H1 (cell line): ENCODE measurements around the gene CSNK1G2. TPM values are rescaled to one million over a fixed set of nuclear protein-coding genes. Genes with fewer than 3 reads are reported as not detected.

ENCODE experiments used
- CTCF ChIA-PET: fragments of 300-600 bp; sonication (Branson Sonifier 250); formaldehyde crosslinking; loops from one replicate; lab custom pipeline; 2021; ENCODE audit not compliant: partially characterized antibody; lab: Charles Lee
- POLR2A ChIA-PET: fragments of 300-600 bp; sonication (Branson Sonifier 250); formaldehyde crosslinking; loops from one replicate; lab custom pipeline; 2021; ENCODE audit warnings: inconsistent platforms; ENCODE audit not compliant: partially characterized antibody; lab: Charles Lee
- DNase-seq, 2 experiments: peaks; one replicate each; pipeline versions ENCODE4 v3.0.0 to v3.0.0-alpha.2; 2010 to 2022; ENCODE audit warnings: low spot score in 2 of 2, low read depth in 1 of 2, mixed read lengths in 1 of 2
- FAIRE-seq: peaks from 2 replicates; lab custom pipeline; 2011; peaks lifted over from hg19 to GRCh38; lab: Jason Lieb, UNC
- H2AFZ ChIP-seq: 2 replicates; pipeline ENCODE4 v1.8.1; 2012; ENCODE audit warnings: low read length, inconsistent platforms
- H2AK5ac ChIP-seq: 2 replicates; pipeline ENCODE4 v1.6.1; 2013; ENCODE audit warnings: low read depth, low read length
- H2BK120ac ChIP-seq: replicated peaks from 2 replicates; pipeline ENCODE3; 2013; ENCODE audit warnings: low read depth, low read length, inconsistent platforms
- H2BK12ac ChIP-seq: 2 replicates; pipeline ENCODE4 v1.6.1; 2013; ENCODE audit warnings: low read depth, low read length
- H2BK15ac ChIP-seq: 2 replicates; pipeline ENCODE4 v1.6.1; 2013; ENCODE audit warnings: low read length
- H2BK20ac ChIP-seq: 2 replicates; pipeline ENCODE4 v1.6.1; 2013; ENCODE audit warnings: low read length
- H2BK5ac ChIP-seq: 2 replicates; pipeline ENCODE4 v1.6.1; 2013; ENCODE audit warnings: low read depth, low read length
- H3K14ac ChIP-seq: 2 replicates; pipeline ENCODE4 v1.6.1; 2013; ENCODE audit warnings: inconsistent platforms; ENCODE audit not compliant: insufficient read length
- H3K18ac ChIP-seq: 2 replicates; pipeline ENCODE4 v1.6.1; 2013; ENCODE audit warnings: low read length; ENCODE audit errors: extremely low read depth
- H3K23ac ChIP-seq: 2 replicates; pipeline ENCODE4 v1.6.1; 2013; ENCODE audit warnings: inconsistent platforms; ENCODE audit not compliant: insufficient read length
- H3K23me2 ChIP-seq: 2 replicates; pipeline ENCODE4 v1.6.1; 2013; ENCODE audit warnings: low read depth, low read length
- H3K27ac ChIP-seq: 2 replicates; pipeline ENCODE4 v1.6.1; 2011; ENCODE audit warnings: low read depth, low read length, inconsistent platforms
- H3K27me3 ChIP-seq, 4 experiments: replicated peaks in 1 of 4; 1 replicate in 1 of 4; 2 replicates in 3 of 4; pipeline versions ENCODE4 v1.6.1 to v1.8.1; 2011 to 2013; ENCODE audit warnings: low read length in 3 of 4, mild to moderate bottlenecking in 3 of 4, inconsistent platforms in 2 of 4, mixed read lengths in 2 of 4, moderate library complexity in 1 of 4; ENCODE audit not compliant: control insufficient read depth in 3 of 4, insufficient read depth in 3 of 4; ENCODE audit errors: extremely low read depth in 1 of 4
- H3K36me3 ChIP-seq, 4 experiments: 2 replicates each; pipeline versions ENCODE4 v1.6.1 to v1.8.1; 2011 to 2013; ENCODE audit warnings: mild to moderate bottlenecking in 4 of 4, low read length in 3 of 4, moderate library complexity in 2 of 4, control low read depth in 1 of 4, inconsistent platforms in 1 of 4; ENCODE audit not compliant: insufficient read depth in 4 of 4, control insufficient read depth in 2 of 4
- H3K4ac ChIP-seq: replicated peaks from 2 replicates; pipeline ENCODE3; 2013; ENCODE audit warnings: low read length, low read depth, mixed read lengths, inconsistent platforms; ENCODE audit not compliant: insufficient read length
- H3K4me1 ChIP-seq, 4 experiments: replicated peaks in 1 of 4; 1 replicate in 1 of 4; 2 replicates in 3 of 4; pipeline versions ENCODE4 v1.6.1 to v1.8.1; 2011 to 2013; ENCODE audit warnings: low read length in 3 of 4, inconsistent platforms in 2 of 4, mixed read lengths in 1 of 4; ENCODE audit not compliant: insufficient read depth in 4 of 4, control insufficient read depth in 3 of 4
- H3K4me2 ChIP-seq, 2 experiments: 2 replicates each; pipeline versions ENCODE4 v1.6.1 to v1.8.1; 2011 to 2013; ENCODE audit warnings: low read depth in 2 of 2, low read length in 2 of 2, control low read depth in 1 of 2, inconsistent platforms in 1 of 2, mild to moderate bottlenecking in 1 of 2; ENCODE audit not compliant: insufficient read depth in 1 of 2
- H3K4me3 ChIP-seq, 4 experiments: fragments of 200-600, 300-600 bp in 1 of 4; sonication (generic), shearing (Covaris generic), sonication (Bioruptor Twin) in 1 of 4; 2 replicates each; pipeline versions ENCODE4 v1.5.1 to v1.8.1; 2011 to 2016; ENCODE audit warnings: low read length in 4 of 4, low read depth in 3 of 4, control low read depth in 2 of 4, inconsistent platforms in 2 of 4, mild to moderate bottlenecking in 2 of 4, mixed read lengths in 1 of 4, moderate library complexity in 1 of 4; ENCODE audit not compliant: insufficient read depth in 2 of 4; ENCODE audit errors: extremely low read depth in 1 of 4
- H3K56ac ChIP-seq: replicated peaks from 2 replicates; pipeline ENCODE3; 2013; ENCODE audit warnings: low read depth, mild to moderate bottlenecking, mixed read lengths, low read length, inconsistent platforms; ENCODE audit not compliant: insufficient read length
- H3K79me1 ChIP-seq: 2 replicates; pipeline ENCODE4 v1.6.1; 2013; ENCODE audit warnings: low read depth, low read length, control low read depth
- H3K79me2 ChIP-seq, 2 experiments: 2 replicates each; pipeline versions ENCODE4 v1.6.1 to v1.8.1; 2012 to 2013; ENCODE audit warnings: low read length in 2 of 2, mild to moderate bottlenecking in 2 of 2, inconsistent platforms in 1 of 2; ENCODE audit not compliant: insufficient read depth in 2 of 2, control insufficient read depth in 1 of 2
- H3K9ac ChIP-seq, 4 experiments: replicated peaks in 1 of 4; 1 replicate in 1 of 4; 2 replicates in 3 of 4; pipeline versions ENCODE4 v1.6.1 to v1.8.1; 2011 to 2013; ENCODE audit warnings: low read depth in 3 of 4, low read length in 3 of 4, control low read depth in 2 of 4, mild to moderate bottlenecking in 2 of 4, moderate library complexity in 2 of 4, inconsistent platforms in 1 of 4; ENCODE audit errors: extremely low read depth in 1 of 4
- H3K9me3 ChIP-seq, 2 experiments: 2 replicates each; pipeline versions ENCODE4 v1.6.1 to v1.8.1; 2012 to 2013; ENCODE audit warnings: mild to moderate bottlenecking in 2 of 2, moderate library complexity in 2 of 2, control low read depth in 1 of 2, inconsistent platforms in 1 of 2, low read depth in 1 of 2, low read length in 1 of 2, mixed read lengths in 1 of 2; ENCODE audit not compliant: insufficient read depth in 2 of 2
- H4K20me1 ChIP-seq, 2 experiments: replicated peaks in 1 of 2; 2 replicates each; pipeline versions ENCODE3 to v1.8.1; 2011 to 2013; ENCODE audit warnings: inconsistent platforms in 2 of 2, low read length in 2 of 2, mild to moderate bottlenecking in 1 of 2; ENCODE audit not compliant: insufficient read depth in 2 of 2, control insufficient read depth in 1 of 2
- H4K5ac ChIP-seq: 2 replicates; pipeline ENCODE4 v1.6.1; 2013; ENCODE audit warnings: low read length, low read depth, mixed read lengths, inconsistent platforms; ENCODE audit not compliant: insufficient read length
- H4K8ac ChIP-seq: 2 replicates; pipeline ENCODE4 v1.8.0; 2013; ENCODE audit warnings: mild to moderate bottlenecking, moderate library complexity, low read length, inconsistent platforms; ENCODE audit not compliant: insufficient read depth; ENCODE audit errors: extremely low read depth
- H4K91ac ChIP-seq: replicated peaks from 2 replicates; pipeline ENCODE3; 2013; ENCODE audit warnings: low read length, mixed read lengths, inconsistent platforms; ENCODE audit not compliant: insufficient read length
- BACH1 ChIP-seq: IDR thresholded peaks from 2 replicates; pipeline ENCODE4 v1.6.1; 2012; ENCODE audit warnings: low read length, improper control_type of control experiment
- CBX5 ChIP-seq: fragments of 300-800, 300-1000 bp; sonication (generic); IDR thresholded peaks from 2 replicates; pipeline ENCODE4 v1.7.1; 2016; ENCODE audit warnings: antibody characterized with exemption, low read length, low read depth
- CTBP2 ChIP-seq: IDR thresholded peaks from 2 replicates; pipeline ENCODE4 v1.7.0; 2011; ENCODE audit warnings: borderline replicate concordance, mild to moderate bottlenecking, moderate library complexity, mixed read lengths, low read length; ENCODE audit not compliant: insufficient read depth, insufficient read length
- EP300 ChIP-seq, 2 experiments: IDR thresholded peaks; 1 replicate in 1 of 2; 2 replicates in 1 of 2; pipeline ENCODE4 v1.6.1; 2011 to 2012; ENCODE audit warnings: low read depth in 2 of 2, low read length in 2 of 2, mild to moderate bottlenecking in 2 of 2, borderline replicate concordance in 1 of 2, inconsistent platforms in 1 of 2, moderate library complexity in 1 of 2
- KDM4A ChIP-seq: IDR thresholded peaks from one replicate; pipeline ENCODE4 v1.7.1; 2012; ENCODE audit warnings: low read depth, mild to moderate bottlenecking, moderate library complexity, low read length, inconsistent platforms; ENCODE audit not compliant: severe bottlenecking
- KDM5A ChIP-seq: fragments of 200-600 bp; IDR thresholded peaks from 2 replicates; pipeline ENCODE4 v1.7.1; 2012; ENCODE audit warnings: mild to moderate bottlenecking, low read length, inconsistent platforms, mixed read lengths
- POU5F1 ChIP-seq: IDR thresholded peaks from 2 replicates; pipeline ENCODE4 v1.6.1; 2011; ENCODE audit warnings: low read depth, mild to moderate bottlenecking, low read length, moderate library complexity
- SIN3A ChIP-seq, 2 experiments: IDR thresholded peaks in 1 of 2; conservative IDR thresholded peaks in 1 of 2; 2 replicates each; pipeline ENCODE4 v1.6.1; 2011 to 2012; ENCODE audit warnings: low read length in 2 of 2, improper control_type of control experiment in 1 of 2, low read depth in 1 of 2, mild to moderate bottlenecking in 1 of 2
- SP1 ChIP-seq: IDR thresholded peaks from 2 replicates; pipeline ENCODE4 v1.6.1; 2011; ENCODE audit warnings: low read depth, low read length
- SRF ChIP-seq: IDR thresholded peaks from 2 replicates; pipeline ENCODE4 v1.6.1; 2011; ENCODE audit warnings: mild to moderate bottlenecking, low read depth, low read length, moderate library complexity
- TCF12 ChIP-seq: IDR thresholded peaks from 2 replicates; pipeline ENCODE4 v1.6.1; 2011; ENCODE audit warnings: low read depth, mild to moderate bottlenecking, low read length
- WGBS, 2 experiments: shearing (Covaris generic) in 1 of 2; methylation state at CpG; one replicate each; pipeline versions ENCODE4 v1.1.6 to v1.1.7; 2013 to 2015; ENCODE audit warnings: low lambda C conversion rate in 2 of 2, mixed read lengths in 2 of 2, inconsistent platforms in 1 of 2, low coverage in 1 of 2, missing lambda C conversion rate in 1 of 2; ENCODE audit not compliant: insufficient replicate concordance in 2 of 2, insufficient coverage in 1 of 2, insufficient read length in 1 of 2; ENCODE audit errors: extremely low coverage in 1 of 2, missing lambda C conversion rate in 1 of 2; 5-methylcytosine and 5-hydroxymethylcytosine counted together
- polyA plus RNA-seq, 7 experiments: library from polyadenylated mRNA; depleted of rRNA in 3 of 7; stranded (reverse) in 5 of 7; unstranded in 2 of 7; fragments of >200 nt in 5 of 7; fragments of 200-250 nt in 2 of 7; gene quantifications; 1 replicate in 5 of 7; 2 replicates in 1 of 7; 4 replicates in 1 of 7; pipeline versions ENCODE4 v1.2.1 to v1.2.3, GENCODE V29; 2011 to 2013; ENCODE audit warnings: missing spikeins in 2 of 7, mixed read lengths in 2 of 7
- total RNA-seq: library from RNA; stranded (reverse); fragmentation: NEBNext Ultra II Directional; extraction: Animal tissue kit (Norgen Biotek cat#: 25700); gene quantifications from 2 replicates; pipeline ENCODE4 v1.2.1, GENCODE V29; 2021
- TF ChIP-seq, protein P1 (sequence below): IDR thresholded peaks from 2 replicates; pipeline ENCODE4 v1.6.1; 2012; ENCODE audit warnings: low read length, inconsistent platforms

CSNK1G2 gene
- total and polyA plus RNA-seq, 2 of the 8 experiments (the other 6 are each of a cell fraction or from before 2014, with no cell fraction given): 99.5 to 130 TPM

DNA sequence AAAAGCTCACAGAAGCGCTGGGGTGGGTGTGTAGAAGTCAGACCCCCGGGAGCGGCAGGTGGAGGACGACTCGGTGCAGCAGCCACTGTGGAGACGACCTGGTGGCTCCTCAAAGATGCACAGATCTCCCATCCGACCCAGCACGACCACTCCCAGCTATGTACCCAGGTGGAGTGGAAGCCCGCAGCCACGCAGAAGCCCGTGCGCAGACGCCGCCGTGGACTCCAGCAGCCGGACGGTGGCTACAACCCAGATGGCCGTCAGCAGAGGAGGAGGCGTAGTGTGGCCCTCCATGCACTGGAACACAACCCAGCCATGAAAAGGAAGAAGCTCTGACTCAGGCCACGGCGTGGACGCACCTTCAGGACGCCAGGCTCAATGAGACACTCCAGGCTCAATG lies 21.7 kb downstream of the CSNK1G2 start:
- Histone ChIP-seq H4K91ac (no peak overlapping the region), H3K79me2 (peaks cover 8 to 59% of the 10 kb centered on the region in 2 experiments; a peak in 3 of 4 replicates), H2BK20ac (no peak overlapping the region), H3K14ac (no peak overlapping the region), H3K27me3 (no peaks in the 10 kb centered on the region), H2AFZ (no peak overlapping the region), H3K18ac (no peak overlapping the region), H3K4me1 (no peaks in the 10 kb centered on the region; a peak in 1 of 7 replicates), H3K23ac (no peak overlapping the region), H2AK5ac (no peak overlapping the region), H3K4me3 (no peak overlapping the region), H2BK12ac (no peak overlapping the region), H2BK120ac (no peak overlapping the region), H3K4ac (no peak overlapping the region), H2BK5ac (no peak overlapping the region), H3K79me1 (peaks cover 13% of the 10 kb centered on the region; the same call in 1 of the 2 replicates), H4K5ac (no peak overlapping the region), H4K8ac (peak overlapping the region; percentile 68; the same call in 1 of the 2 replicates), H3K27ac (no peak overlapping the region), H3K4me2 (no peak overlapping the region), H4K20me1 (peaks cover 14 to 38% of the 10 kb centered on the region in 2 experiments), H2BK15ac (no peak overlapping the region), H3K36me3 (peaks cover 0 to 4% (median 2%) of the 10 kb centered on the region in 4 experiments; a peak in 3 of 8 replicates), H3K56ac (no peak overlapping the region), H3K23me2 (no peaks in the 10 kb centered on the region), H3K9me3 (no peaks in the 10 kb centered on the region), H3K9ac (no peak overlapping the region)
- no peak for DNase-seq
- no peak for FAIRE-seq
- ChIA-PET POLR2A (no interaction called here), CTCF (interaction anchor here (0.7 to 2.1 kb wide), 5 partner anchors 14 to 125 kb away, joined by 3 to 7 read pairs (median 3); no protein-coding TSS in a partner anchor)
- WGBS, 2 experiments: 95% methylated on average over 23 of the region's 23 CpGs; no CpG with 5 or more reads in 1 of the 2 experiments
- TF ChIP-seq CBX5 (no peak), POU5F1 (no peak), KDM4A (no peak), SRF (no peak), CTBP2 (no peak), SP1 (no peak), EP300 (IDR thresholded peaks at IDR 0.05; ENCODE audit: borderline replicate concordance in 1 of 2, low read depth in 2 of 2, low read length in 2 of 2) (no peak), KDM5A (no peak), BACH1 (no peak), TCF12 (no peak), SIN3A (conservative IDR thresholded peaks at IDR 0.05 in 1 of 2, IDR thresholded peaks at IDR 0.05 in 1 of 2; ENCODE audit: low read depth in 1 of 2, low read length in 2 of 2) (no peak)
- TF ChIP-seq, protein P1, sequence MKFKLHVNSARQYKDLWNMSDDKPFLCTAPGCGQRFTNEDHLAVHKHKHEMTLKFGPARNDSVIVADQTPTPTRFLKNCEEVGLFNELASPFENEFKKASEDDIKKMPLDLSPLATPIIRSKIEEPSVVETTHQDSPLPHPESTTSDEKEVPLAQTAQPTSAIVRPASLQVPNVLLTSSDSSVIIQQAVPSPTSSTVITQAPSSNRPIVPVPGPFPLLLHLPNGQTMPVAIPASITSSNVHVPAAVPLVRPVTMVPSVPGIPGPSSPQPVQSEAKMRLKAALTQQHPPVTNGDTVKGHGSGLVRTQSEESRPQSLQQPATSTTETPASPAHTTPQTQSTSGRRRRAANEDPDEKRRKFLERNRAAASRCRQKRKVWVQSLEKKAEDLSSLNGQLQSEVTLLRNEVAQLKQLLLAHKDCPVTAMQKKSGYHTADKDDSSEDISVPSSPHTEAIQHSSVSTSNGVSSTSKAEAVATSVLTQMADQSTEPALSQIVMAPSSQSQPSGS: no peak
